NCI-H2196 (cell line): ENCODE measurements around the gene KLK11.
A peak's percentile ranks its signal among the peaks of the same experiment; 100 is the strongest.

Experiments used
- DNase-seq: peaks from one replicate; lab custom pipeline; 2025; ENCODE audit not compliant: unreplicated experiment; lab: John Stamatoyannopoulos, UW

KLK11 gene

DNA sequence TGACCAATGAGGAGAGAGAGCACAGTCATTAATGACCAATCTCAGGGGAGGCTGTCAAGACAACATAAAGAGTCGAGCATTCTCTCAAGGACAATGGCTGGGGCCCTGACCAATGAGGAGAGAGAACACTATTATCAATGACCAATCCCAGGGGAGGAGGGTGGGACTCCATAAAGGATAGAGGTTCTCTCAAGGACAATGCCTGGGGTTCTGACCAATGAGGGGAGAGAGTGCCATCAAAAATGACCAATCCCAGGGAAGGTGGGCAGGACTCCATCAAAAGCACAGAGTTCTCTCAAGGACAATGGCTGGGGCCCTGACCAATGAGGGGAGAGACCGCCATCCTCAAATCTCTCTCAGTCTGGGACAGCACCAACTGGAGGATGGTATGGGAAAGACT is 3.3 kb upstream of the KLK11 start:
- no peak for DNase-seq

GRCh38 chr19:51027873-51028272 is 1.5 kb upstream of the KLK11 start:
- DNase-seq, result no peak

- no peak for DNase-seq
Observed at GRCh38 chr19:51027126-51027806, 850 bp upstream of the KLK11 start.

GRCh38 chr19:51025809-51026553 is 435 bp downstream of the KLK11 start:
- peak; percentile 48 for DNase-seq

GRCh38 chr19:51025401-51025800 is 1.0 kb downstream of the KLK11 start:
- peak; percentile 47 for DNase-seq

DNA sequence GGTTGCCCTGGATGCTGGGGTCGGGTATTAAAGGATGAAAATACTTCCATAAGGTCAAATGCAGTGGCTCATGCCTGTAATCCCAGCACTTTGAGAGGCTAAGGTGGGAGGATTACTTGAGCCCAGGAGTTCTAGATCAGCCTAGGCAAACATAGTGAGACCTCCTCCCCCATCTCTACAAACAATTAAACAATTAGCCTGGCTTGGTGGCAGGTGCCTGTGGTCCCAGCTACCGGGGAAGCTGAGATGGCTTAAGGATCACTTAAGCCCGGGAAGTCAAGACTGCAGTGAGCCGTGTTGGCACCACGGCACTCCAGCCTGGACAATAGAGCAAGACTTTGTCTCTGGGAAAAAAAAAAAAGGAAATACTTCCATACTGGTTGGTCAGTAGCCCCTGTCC is 1.5 kb downstream of the KLK11 start:
- peak; percentile 74 for DNase-seq

DNA sequence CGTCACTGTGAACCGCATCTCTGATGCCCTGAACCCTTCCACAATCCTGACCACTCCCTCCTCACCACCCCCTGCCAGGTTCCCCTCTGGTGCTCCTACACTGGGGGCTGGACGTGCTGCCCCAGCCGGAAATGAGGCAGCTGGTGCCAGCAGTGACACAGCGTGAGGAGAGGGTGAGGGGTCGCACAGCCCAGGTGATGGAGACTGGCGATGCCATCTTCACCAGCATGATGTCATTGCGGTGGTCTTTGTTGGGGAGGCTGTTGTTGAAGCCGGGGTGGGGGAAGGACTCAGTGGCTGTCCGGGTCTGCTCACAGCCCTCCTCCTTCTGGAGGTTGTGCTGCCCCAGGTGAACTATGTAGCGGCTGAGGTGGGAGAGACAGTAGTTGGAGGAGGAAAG is 2.5 kb downstream of the KLK11 start:
- DNase-seq, result no peak

DNA sequence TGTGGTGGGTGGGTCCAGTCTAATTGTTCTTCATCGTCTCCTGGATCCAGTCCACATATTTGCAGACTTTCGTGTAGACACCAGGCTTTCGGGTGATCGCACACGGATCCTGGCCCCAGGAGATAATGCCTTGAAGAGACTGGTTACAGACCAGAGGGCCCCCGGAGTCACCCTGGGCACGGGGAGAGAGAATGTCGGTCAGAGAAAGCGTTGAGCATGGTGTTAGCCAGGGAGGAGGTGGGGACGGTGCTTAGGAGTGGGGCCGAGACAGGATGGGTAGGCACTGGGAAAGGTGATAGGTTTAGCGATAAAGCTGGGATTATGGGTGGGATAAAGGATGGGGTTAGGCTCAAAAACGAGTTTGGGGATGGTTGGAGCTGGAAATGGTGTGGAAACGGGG is 3.9 kb downstream of the KLK11 start:
- DNase-seq, result no peak

DNA sequence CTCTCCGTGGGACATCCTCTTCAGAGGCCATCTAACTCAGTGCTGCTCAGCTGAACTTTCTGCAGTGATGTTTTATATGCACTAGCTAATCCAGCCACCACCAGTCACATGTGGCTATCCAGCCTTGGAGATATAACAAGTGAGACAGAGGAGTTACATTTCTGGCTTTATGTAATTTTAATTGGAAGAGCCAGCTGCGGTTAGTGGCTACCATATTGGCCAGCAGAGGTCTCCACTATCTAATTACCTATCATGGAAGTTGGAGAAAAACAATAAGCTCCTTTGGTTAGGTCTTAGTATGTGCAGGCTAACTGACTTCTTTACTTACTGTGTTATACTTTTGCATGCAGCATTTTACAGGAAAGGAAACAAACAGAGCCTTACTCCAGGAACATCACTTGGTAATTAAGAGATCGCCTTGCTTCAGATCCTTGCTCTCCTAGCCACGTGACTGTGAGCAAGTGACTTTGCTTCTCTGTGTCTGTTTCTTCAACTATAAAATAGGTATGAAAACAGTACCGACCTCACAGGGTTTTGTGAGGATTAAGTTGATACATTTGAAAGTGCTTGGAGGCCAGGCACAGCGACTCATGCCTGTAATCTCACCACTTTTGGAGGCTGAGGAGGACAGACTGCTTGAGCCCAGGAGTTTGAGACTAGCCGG is 5.3 kb downstream of the KLK11 start:
- peak; percentile 62 for DNase-seq

GRCh38 chr19:51019544-51019925 is 6.9 kb downstream of the KLK11 start, which contains the start of gene KLK10:
Gene KLK10, minus strand, starts transcription at chr19:51019709. Its CDS starts 579 bp downstream, at chr19:51019130.
- DNase-seq, result no peak

DNA sequence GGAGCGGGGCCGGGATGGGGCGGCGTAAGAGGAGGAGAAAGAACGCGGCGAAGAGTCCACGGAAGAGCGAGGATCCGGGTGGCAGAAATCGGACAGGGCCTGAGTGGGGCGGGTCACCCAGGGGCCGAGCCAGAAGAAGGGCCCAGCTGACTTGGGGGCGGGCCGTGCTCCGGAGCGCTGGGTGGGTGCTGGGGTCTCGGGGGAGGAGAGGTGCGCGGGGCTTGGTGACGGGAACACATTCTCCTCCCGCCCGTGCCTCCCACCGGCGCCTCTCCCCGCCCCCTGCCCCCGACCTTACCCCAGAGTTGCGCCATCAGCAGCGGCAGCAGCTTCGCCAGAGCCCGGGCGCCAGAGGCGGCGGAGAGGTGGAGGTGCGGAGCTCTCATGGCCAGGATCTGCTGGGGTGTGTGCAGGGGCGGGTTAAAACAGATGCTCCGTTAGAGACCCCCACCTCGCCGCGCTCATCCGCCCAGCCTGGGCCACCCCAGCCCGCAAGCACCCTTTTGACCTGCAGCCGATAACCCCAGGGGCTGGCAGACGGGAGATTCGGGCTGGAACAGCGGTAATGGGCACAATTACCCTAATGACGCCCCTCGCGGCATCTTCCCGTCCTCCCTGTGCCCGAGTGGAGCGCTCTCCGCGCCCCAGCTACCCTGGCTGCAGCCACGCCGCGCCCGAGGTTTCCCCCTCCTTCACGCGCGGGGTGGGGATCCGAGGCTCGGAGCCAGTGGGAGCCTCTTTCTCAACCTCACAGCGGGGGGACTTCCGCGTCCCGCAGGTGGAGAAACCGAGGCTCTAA is 7.5 kb downstream of the KLK11 start:
- no peak for DNase-seq

DNA sequence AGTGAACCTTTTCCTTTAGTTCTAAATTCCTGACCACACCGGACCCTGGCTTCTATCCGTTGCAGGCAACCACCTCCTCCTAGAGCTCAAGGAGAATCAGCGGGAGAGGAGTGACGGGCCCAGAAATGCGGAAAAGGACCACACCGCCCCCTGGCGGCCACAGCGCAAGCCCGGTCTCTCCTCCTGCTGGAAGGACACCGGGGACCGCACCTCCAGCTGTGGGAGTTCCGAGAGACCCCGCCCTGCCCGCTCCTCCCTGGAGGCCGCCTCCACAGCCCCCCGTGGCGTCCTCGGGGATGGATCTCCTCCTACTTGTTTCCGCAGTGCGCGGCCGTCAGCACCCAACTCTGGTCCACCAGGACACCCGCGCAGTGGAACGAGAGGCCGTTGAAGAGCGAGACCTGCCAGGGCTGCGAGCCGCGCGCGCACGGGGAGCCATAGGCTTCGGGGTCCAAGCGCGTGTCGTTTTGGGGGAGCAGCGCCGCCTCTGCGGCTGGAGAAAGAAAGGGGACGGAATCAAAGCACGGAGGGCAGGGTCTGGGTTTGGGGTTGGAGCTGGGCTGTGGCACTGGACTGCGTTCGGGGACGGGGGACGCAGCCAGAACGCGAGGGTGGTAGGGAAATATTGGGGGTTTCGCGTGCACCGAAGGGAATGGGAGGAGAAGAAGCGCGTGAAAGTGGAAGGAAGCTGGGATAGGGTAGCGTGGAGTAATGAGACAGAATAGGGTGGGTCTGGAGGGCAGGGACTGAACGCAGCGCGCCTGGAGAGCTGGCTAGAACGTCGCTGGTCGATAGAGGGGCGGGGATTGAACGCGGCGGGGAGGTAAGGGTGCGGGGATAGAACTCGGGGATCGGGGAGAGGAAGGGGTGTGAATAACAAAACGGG is 9.4 kb downstream of the KLK11 start:
- DNase-seq, result peak; percentile 73

GRCh38 chr19:51015691-51016267 is 10.6 kb downstream of the KLK11 start:
- DNase-seq, result no peak

GRCh38 chr19:51014242-51014641 is 12.2 kb downstream of the KLK11 start:
- DNase-seq, result no peak

- no peak for DNase-seq
Observed at GRCh38 chr19:51012661-51013190, 13.7 kb downstream of the KLK11 start.

DNA sequence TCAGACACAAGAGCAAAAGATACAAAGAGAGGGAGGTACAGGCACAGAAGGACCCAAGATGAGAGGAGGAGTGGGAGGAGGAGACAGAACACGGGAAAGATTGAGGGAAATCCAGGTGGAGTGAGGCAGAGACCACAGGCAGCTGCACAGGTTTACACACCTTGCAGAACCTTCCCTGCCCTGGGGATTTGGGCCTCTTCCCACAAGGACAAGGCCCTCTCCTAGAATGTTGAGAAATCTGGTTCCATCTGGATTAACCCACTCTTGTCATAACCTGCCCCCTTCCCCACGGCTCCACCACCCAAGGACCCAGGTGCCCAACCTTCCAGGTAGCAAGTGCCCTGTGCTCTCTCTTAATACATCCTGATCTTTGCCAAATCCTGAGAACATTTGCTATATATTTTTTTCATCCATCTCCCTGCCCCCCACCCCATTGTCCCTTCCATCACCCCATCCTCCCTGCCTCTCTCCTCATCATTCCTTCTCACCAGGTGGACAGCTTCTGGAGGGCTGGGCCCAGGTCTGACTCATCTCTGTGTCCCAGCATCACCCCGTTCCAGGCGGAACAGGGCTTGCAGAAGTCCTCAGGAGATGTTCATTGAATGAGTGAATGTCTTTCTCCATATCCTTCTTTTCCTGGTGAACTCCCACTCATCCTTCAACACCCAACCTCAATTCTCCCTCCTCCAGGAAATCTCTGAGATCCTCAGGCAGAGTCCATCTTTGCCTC is 16.2 kb downstream of the KLK11 start:
- no peak for DNase-seq

DNA sequence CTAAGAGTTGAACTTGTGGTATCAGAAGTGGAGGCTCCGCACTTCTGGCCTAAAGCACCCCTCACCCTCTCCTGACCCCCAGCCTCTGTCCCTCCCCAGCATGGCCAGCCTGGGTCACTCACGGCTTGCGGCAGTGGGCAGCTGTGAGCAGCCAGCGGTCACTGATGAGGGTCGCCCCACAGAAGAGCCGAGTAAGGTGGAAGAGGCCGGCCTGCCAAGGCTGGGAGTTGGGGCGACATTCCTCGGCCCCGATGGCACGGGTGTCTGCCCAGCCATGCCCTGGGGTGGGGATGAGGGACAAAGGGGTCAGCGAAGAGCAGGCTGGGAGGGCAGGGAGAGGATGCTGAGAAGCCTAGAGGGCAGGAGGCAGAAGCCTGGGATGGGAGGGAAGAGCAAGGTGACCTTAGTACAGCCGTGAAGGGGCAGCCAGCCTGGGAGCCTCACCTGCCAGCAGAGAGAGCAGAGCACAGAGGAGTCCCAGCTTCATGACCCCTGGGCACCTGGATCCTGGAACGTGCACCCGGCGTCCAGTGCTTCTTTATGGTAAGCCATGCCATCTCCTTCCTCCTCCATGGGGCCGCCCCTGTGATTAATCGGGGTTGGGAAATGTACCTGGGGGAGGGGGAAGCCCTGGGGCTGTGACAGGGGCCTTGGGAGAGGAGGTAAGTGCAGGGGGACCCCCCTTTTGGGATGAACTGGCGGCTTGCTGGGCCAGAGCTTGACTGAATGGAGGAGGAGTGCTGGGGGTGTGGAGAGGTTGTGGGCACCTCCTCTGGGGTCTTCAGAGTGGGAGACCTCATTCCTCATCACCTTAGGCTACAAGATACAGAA is 17.1 kb downstream of the KLK11 start:
- DNase-seq, result no peak

DNA sequence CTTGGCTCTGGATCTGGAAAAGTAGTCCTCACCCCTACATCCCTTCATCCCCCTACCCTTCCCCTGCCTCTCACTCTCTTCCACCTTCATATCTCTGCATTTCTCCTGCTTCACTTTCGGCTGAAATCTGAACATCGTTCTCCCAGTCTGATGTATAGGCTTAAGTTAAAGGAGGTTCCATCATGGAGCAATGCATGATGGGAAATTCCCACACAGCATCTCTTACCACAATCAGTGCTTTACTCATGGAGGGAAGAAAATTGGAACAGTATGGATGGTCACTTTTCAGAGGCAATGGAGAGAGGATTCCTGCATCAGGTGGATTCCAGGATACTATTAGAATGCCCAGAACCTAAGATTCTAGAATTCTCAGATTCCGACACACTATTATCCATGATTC is 18.9 kb downstream of the KLK11 start:
- DNase-seq, result no peak
